ENCODE results near the gene GDPGP1. TPM values are rescaled to one million over a fixed set of nuclear protein-coding genes. Genes with fewer than 3 reads are reported as not detected.

GDPGP1 gene
- total RNA-seq, 1 donor from 2014 or later = 2.9 TPM

GRCh38 chr15:90189781-90190467 lies 44.1 kb upstream of the GDPGP1 start:
- FAIRE-seq (no peak), DNase-seq (ENCODE audit: low read depth) (no peak)
- Histone ChIP-seq H3K4me3 (ENCODE audit: low read depth, low read length) (no peak overlapping the region), H3K27me3 (ENCODE audit: control insufficient read depth, insufficient read depth, low read length) (no peaks in the 10 kb centered on the region), H3K36me3 (ENCODE audit: control insufficient read depth, insufficient read depth, low read length) (peaks cover 7% of the 10 kb centered on the region)
- no peak for TF ChIP-seq CTCF (IDR thresholded peaks at IDR 0.05; ENCODE audit: insufficient read depth, low read length, severe bottlenecking)

- TF ChIP-seq CTCF (IDR thresholded peaks at IDR 0.05; ENCODE audit: insufficient read depth, low read length, severe bottlenecking) = no peak
- DNase-seq (ENCODE audit: low read depth) (peak; percentile 88), FAIRE-seq (no peak)
Observed at GRCh38 chr15:90190606-90191343, 43.2 kb upstream of the GDPGP1 start.

GRCh38 chr15:90191344-90191687 lies 42.7 kb upstream of the GDPGP1 start:
- no peak for TF ChIP-seq CTCF (IDR thresholded peaks at IDR 0.05; ENCODE audit: insufficient read depth, low read length, severe bottlenecking)
- Histone ChIP-seq H3K4me3 (ENCODE audit: low read depth, low read length) (no peak overlapping the region), H3K27me3 (ENCODE audit: control insufficient read depth, insufficient read depth, low read length) (no peaks in the 10 kb centered on the region), H3K36me3 (ENCODE audit: control insufficient read depth, insufficient read depth, low read length) (peaks cover 11% of the 10 kb centered on the region)
- FAIRE-seq = no peak
- DNase-seq (ENCODE audit: low read depth) = no peak

More at GRCh38 chr15:90190606-90191343, 43.2 kb upstream of the GDPGP1 start:
- no peaks in the 10 kb centered on the region for H3K27me3 ChIP-seq (ENCODE audit: control insufficient read depth, insufficient read depth, low read length)
- H3K4me3 ChIP-seq (ENCODE audit: low read depth, low read length) = no peak overlapping the region
- H3K36me3 ChIP-seq (ENCODE audit: control insufficient read depth, insufficient read depth, low read length) = peaks cover 11% of the 10 kb centered on the region

- FAIRE-seq (no peak), DNase-seq (ENCODE audit: low read depth) (peak; percentile 61)
- TF ChIP-seq CTCF (IDR thresholded peaks at IDR 0.05; ENCODE audit: insufficient read depth, low read length, severe bottlenecking) = no peak
- H3K4me3 ChIP-seq (ENCODE audit: low read depth, low read length) = no peak overlapping the region
- H3K36me3 ChIP-seq (ENCODE audit: control insufficient read depth, insufficient read depth, low read length) = peaks cover 11% of the 10 kb centered on the region
- H3K27me3 ChIP-seq (ENCODE audit: control insufficient read depth, insufficient read depth, low read length) = no peaks in the 10 kb centered on the region
Observed at GRCh38 chr15:90191794-90192509, 42.1 kb upstream of the GDPGP1 start.

- DNase-seq (ENCODE audit: low read depth) = no peak
- no peak for FAIRE-seq
- Histone ChIP-seq H3K27me3 (ENCODE audit: control insufficient read depth, insufficient read depth, low read length) (no peaks in the 10 kb centered on the region), H3K4me3 (ENCODE audit: low read depth, low read length) (no peak overlapping the region), H3K36me3 (ENCODE audit: control insufficient read depth, insufficient read depth, low read length) (peaks cover 11% of the 10 kb centered on the region)
- TF ChIP-seq CTCF (IDR thresholded peaks at IDR 0.05; ENCODE audit: insufficient read depth, low read length, severe bottlenecking) = no peak
Observed at GRCh38 chr15:90192961-90193786, 40.8 kb upstream of the GDPGP1 start.

All from bronchial epithelial cell (primary cell).